ENCODE measurements around the gene OLFM4.

Gene OLFM4

DNA sequence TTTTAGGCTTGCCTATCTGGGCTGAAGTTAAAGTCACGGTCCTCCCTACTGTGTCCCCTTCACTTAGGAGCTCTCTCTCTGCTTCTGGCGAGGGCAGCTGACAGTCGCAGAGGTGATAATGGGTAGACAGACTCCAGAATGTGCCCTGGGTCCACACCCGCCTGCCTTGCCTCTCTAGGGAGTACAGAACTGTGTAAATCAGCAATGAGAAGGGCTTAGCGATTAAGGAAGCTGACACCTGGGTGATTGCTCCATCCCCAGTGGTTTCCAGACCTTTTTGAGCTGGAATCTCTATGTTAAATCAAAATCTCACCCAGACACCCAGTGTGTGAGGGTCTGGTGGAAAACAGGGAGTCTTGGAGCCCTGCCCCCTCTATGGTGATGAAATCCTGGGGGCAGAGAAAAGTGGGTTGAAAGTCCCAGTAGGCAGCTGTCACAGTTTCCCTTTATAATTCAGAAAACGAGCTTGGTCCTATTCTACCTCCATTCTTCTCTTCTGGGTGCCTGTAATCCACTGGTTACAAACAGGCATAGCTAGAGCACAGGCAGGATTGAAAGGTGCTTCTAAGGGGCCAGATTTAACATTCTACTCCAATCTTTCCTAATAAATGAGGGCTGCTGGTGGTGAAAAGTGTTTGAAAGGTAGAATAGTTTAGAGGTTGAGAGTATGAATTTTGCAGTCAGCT is 46.9 kb downstream of the OLFM4 start:
- no peak for TF ChIP-seq SIN3A (IDR thresholded peaks at IDR 0.05; ENCODE audit: borderline replicate concordance, insufficient read depth, low read length)
- no peak for TF ChIP-seq POLR2AphosphoS5 (IDR thresholded peaks at IDR 0.05; ENCODE audit: low read depth, low read length)
- TF ChIP-seq, protein P1, sequence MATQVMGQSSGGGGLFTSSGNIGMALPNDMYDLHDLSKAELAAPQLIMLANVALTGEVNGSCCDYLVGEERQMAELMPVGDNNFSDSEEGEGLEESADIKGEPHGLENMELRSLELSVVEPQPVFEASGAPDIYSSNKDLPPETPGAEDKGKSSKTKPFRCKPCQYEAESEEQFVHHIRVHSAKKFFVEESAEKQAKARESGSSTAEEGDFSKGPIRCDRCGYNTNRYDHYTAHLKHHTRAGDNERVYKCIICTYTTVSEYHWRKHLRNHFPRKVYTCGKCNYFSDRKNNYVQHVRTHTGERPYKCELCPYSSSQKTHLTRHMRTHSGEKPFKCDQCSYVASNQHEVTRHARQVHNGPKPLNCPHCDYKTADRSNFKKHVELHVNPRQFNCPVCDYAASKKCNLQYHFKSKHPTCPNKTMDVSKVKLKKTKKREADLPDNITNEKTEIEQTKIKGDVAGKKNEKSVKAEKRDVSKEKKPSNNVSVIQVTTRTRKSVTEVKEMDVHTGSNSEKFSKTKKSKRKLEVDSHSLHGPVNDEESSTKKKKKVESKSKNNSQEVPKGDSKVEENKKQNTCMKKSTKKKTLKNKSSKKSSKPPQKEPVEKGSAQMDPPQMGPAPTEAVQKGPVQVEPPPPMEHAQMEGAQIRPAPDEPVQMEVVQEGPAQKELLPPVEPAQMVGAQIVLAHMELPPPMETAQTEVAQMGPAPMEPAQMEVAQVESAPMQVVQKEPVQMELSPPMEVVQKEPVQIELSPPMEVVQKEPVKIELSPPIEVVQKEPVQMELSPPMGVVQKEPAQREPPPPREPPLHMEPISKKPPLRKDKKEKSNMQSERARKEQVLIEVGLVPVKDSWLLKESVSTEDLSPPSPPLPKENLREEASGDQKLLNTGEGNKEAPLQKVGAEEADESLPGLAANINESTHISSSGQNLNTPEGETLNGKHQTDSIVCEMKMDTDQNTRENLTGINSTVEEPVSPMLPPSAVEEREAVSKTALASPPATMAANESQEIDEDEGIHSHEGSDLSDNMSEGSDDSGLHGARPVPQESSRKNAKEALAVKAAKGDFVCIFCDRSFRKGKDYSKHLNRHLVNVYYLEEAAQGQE (IDR thresholded peaks at IDR 0.05; ENCODE audit: insufficient read depth in 1 of 2, low read depth in 2 of 2, low read length in 2 of 2), result no peak
- no peak for TF ChIP-seq FOXP2 (optimal IDR thresholded peaks at IDR 0.05; ENCODE audit: borderline replicate concordance, extremely low read depth, extremely low read length, insufficient read depth)
- no peak for TF ChIP-seq TAF1 (IDR thresholded peaks at IDR 0.05; ENCODE audit: borderline replicate concordance, insufficient read depth, low read length)

DNA sequence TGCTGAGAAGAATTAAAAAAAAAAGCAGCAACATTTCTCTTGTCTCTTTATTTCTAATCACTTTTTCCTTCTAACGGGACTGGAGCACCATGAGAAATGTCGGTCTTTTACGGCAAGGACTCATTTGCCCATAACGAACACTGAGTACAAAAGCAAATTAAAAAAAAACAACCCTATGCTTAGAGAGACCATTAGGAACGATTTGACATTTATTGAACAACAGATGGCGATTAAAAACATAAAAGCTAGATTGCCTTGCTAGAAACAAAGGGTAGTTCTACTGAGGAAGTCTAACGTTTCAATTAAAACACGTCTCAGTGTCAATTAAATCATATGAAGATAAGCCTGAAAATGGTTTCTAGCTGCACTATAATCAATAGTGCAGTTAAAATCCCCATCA is 51.1 kb downstream of the OLFM4 start:
- TF ChIP-seq POLR2AphosphoS5 (IDR thresholded peaks at IDR 0.05; ENCODE audit: low read depth, low read length) (no peak), FOXP2 (optimal IDR thresholded peaks at IDR 0.05; ENCODE audit: borderline replicate concordance, extremely low read depth, extremely low read length, insufficient read depth) (no peak), TAF1 (IDR thresholded peaks at IDR 0.05; ENCODE audit: borderline replicate concordance, insufficient read depth, low read length) (no peak), SIN3A (IDR thresholded peaks at IDR 0.05; ENCODE audit: borderline replicate concordance, insufficient read depth, low read length) (no peak)
- TF ChIP-seq, protein P1 (IDR thresholded peaks at IDR 0.05; ENCODE audit: insufficient read depth in 1 of 2, low read depth in 2 of 2, low read length in 2 of 2), result no peak

DNA sequence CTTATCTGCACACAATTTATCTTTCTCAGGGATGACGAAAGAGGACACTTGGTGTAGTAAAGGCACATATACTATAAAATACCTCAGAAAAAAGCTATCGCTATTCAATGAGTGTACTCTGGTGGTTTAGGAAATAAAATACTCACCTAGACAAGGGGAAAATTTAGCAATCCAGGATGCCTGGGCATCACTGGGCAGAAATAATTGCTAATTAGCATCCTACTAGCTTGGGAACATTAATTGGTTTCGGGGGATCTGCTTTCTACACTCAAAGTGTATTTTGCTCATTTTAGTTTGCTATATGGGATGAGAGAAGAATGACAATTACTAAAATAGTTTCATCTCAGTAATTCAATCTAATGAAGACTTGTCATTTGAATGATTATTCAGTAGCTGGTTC is 60.3 kb downstream of the OLFM4 start:
- TF ChIP-seq FOXP2 (optimal IDR thresholded peaks at IDR 0.05; ENCODE audit: borderline replicate concordance, extremely low read depth, extremely low read length, insufficient read depth) (no peak), SIN3A (IDR thresholded peaks at IDR 0.05; ENCODE audit: borderline replicate concordance, insufficient read depth, low read length) (no peak), POLR2AphosphoS5 (IDR thresholded peaks at IDR 0.05; ENCODE audit: low read depth, low read length) (no peak), TAF1 (IDR thresholded peaks at IDR 0.05; ENCODE audit: borderline replicate concordance, insufficient read depth, low read length) (no peak)
- TF ChIP-seq, protein P1 (IDR thresholded peaks at IDR 0.05; ENCODE audit: insufficient read depth in 1 of 2, low read depth in 2 of 2, low read length in 2 of 2), result no peak

DNA sequence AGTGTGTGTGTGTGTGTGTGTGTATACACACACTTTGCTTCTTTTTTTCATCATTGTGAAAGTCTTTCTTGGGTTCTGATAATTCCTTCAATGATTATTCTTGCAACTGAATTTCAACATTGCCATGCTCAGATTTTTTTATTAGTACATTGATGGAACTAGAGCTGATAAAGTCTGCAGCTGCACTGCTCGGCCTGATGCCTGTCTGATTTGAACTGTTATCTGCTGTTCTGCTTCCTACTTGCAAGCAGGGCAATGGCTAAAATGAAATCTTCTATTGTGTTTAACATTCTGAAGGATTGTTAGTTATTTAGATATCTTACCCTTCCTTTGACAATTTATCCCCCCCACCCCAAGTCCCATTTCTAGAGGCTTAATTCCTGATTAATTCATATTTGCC is 61.3 kb downstream of the OLFM4 start:
- TF ChIP-seq POLR2AphosphoS5 (IDR thresholded peaks at IDR 0.05; ENCODE audit: low read depth, low read length) (no peak), SIN3A (IDR thresholded peaks at IDR 0.05; ENCODE audit: borderline replicate concordance, insufficient read depth, low read length) (no peak), FOXP2 (optimal IDR thresholded peaks at IDR 0.05; ENCODE audit: borderline replicate concordance, extremely low read depth, extremely low read length, insufficient read depth) (no peak), TAF1 (IDR thresholded peaks at IDR 0.05; ENCODE audit: borderline replicate concordance, insufficient read depth, low read length) (no peak)
- TF ChIP-seq, protein P1 (IDR thresholded peaks at IDR 0.05; ENCODE audit: insufficient read depth in 1 of 2, low read depth in 2 of 2, low read length in 2 of 2), result no peak

All from PFSK-1 (cell line).